Right forelimb (tissue), 1 donor: ENCODE results near the gene NAPSA.
"Not testable (repeated sequence)": the region's sequence is repeated elsewhere in the genome, so short reads cannot be mapped to it uniquely, and the experiment has no call there.

Source experiments
- DNase-seq: peaks from one replicate; pipeline ENCODE4 v3.0.0-alpha.2; 2018

Gene NAPSA

GRCh38 chr19:50358483-50359327 lies 6.7 kb downstream of the NAPSA start:
- peak; percentile 84 for DNase-seq

GRCh38 chr19:50357178-50358100 lies 8.0 kb downstream of the NAPSA start:
- peak; percentile 79 for DNase-seq

GRCh38 chr19:50356691-50357177 lies 8.7 kb downstream of the NAPSA start:
- no peak for DNase-seq

GRCh38 chr19:50353487-50353880 lies 12.0 kb downstream of the NAPSA start:
- not testable (repeated sequence) for DNase-seq

- DNase-seq = no peak
Measured at GRCh38 chr19:50352242-50352641, 13.2 kb downstream of the NAPSA start.

GRCh38 chr19:50349277-50350057 lies 16.0 kb downstream of the NAPSA start:
- DNase-seq = no peak

- not testable (repeated sequence) for DNase-seq
Measured at GRCh38 chr19:50347089-50347581, 18.3 kb downstream of the NAPSA start.

GRCh38 chr19:50344661-50345318 lies 20.6 kb downstream of the NAPSA start:
- no peak for DNase-seq

GRCh38 chr19:50341091-50341564 lies 24.3 kb downstream of the NAPSA start:
- no peak for DNase-seq

- no peak for DNase-seq
Measured at GRCh38 chr19:50340331-50340730, 25.1 kb downstream of the NAPSA start.

- DNase-seq = not testable (repeated sequence)
Measured at GRCh38 chr19:50337031-50337430, 28.4 kb downstream of the NAPSA start.

- DNase-seq = no peak
Measured at GRCh38 chr19:50334741-50335421, 30.6 kb downstream of the NAPSA start.

GRCh38 chr19:50333737-50334617 lies 31.5 kb downstream of the NAPSA start:
- DNase-seq = peak; percentile 91

GRCh38 chr19:50333235-50333736 lies 32.2 kb downstream of the NAPSA start:
- DNase-seq = peak; percentile 85

- no peak for DNase-seq
Measured at GRCh38 chr19:50332244-50333038, 33.0 kb downstream of the NAPSA start.

- no peak for DNase-seq
Measured at GRCh38 chr19:50331994-50332243, 33.5 kb downstream of the NAPSA start.

- DNase-seq = no peak
Measured at GRCh38 chr19:50331221-50331993, 34.0 kb downstream of the NAPSA start.

- peak; percentile 79 for DNase-seq
Measured at GRCh38 chr19:50330365-50331078, 34.9 kb downstream of the NAPSA start.
